Activated naive CD4-positive, alpha-beta T cell treated with anti-CD3 and anti-CD28 coated beads, Interleukin-2, amount 10 ng/mL, durations not matched to agents 7 days and 5 days (primary cell): Measurements from ENCODE around the gene OPRD1.

Experiments
- CTCF ChIA-PET: fragments of 350-600 bp; sonication (Branson Sonifier 250); formaldehyde crosslinking; loops from one replicate; lab custom pipeline; 2021; ENCODE audit warnings: antibody characterized with exemption; lab: Charles Lee
- DNase-seq: peaks from one replicate; pipeline ENCODE4 v3.0.0-alpha.2; 2020
- H3K27ac Mint-ChIP-seq: one replicate; pipeline ENCODE4 v1.8.0; 2021; ENCODE audit warnings: mild to moderate bottlenecking, moderate library complexity, mixed read lengths
- H3K27me3 Mint-ChIP-seq: one replicate; pipeline ENCODE4 v1.8.0; 2021; ENCODE audit warnings: mild to moderate bottlenecking, mixed read lengths
- H3K36me3 Mint-ChIP-seq: one replicate; pipeline ENCODE4 v1.8.0; 2021; ENCODE audit warnings: mixed read lengths
- H3K4me1 Mint-ChIP-seq: one replicate; pipeline ENCODE4 v1.8.0; 2021; ENCODE audit warnings: mixed read lengths
- H3K4me3 Mint-ChIP-seq: one replicate; pipeline ENCODE4 v1.8.0; 2021; ENCODE audit warnings: mild to moderate bottlenecking, moderate library complexity, mixed read lengths
- H3K9me3 Mint-ChIP-seq: one replicate; pipeline ENCODE4 v1.8.0; 2021; ENCODE audit warnings: mixed read lengths

The OPRD1 gene

DNA sequence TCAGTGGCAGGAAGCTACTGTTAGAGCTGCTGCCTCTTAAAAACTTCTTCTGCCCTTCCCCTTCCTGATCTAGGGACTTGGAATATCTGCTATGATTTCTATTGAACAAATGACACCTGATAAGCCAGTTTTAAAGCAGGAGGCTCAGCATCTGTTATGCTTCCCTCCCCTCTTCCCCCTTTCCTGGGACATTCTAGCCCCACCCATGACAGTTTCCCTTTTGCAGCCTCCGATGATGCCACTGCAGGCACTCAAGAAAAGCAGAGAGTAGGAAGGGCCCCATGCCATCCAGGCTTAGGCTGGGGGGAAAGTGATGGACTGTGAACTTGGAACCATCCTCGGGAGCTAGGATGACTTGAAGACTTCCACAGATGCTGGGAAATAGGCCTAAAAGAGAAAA is 87.3 kb downstream of the OPRD1 start:
- no peaks in the 10 kb centered on the region for H3K27me3 Mint-ChIP-seq
- peaks cover 24% of the 10 kb centered on the region for H3K4me1 Mint-ChIP-seq
- peaks cover 11% of the 10 kb centered on the region for H3K36me3 Mint-ChIP-seq
- DNase-seq, result no peak
- CTCF ChIA-PET, result interaction anchor here (0.9 kb wide), 1 partner anchor 21 kb away, joined by 4 read pairs; no protein-coding TSS in a partner anchor
- peaks cover under 1% of the 10 kb centered on the region for H3K9me3 Mint-ChIP-seq
- H3K27ac Mint-ChIP-seq, result peak overlapping the region; percentile 28
- no peak overlapping the region for H3K4me3 Mint-ChIP-seq

DNA sequence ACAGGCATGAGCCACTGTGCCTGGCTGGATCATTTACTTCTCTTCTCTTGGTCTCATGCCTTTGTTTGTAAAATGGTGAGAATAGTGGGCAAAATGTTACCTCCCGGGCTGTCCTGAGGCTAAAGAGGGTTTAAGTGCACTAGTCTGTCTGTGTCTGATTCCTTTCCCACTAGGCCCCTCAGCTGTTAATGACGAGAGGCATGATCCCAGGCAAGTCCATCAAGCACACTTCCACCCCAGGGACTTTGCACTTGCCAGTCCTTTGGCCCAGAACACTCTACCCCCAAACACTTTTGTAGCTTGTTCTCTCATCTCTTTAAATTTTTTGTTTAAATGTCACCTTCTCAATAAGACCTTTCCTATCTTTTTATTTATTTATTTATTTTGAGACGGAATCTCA is 88.6 kb downstream of the OPRD1 start:
- no peaks in the 10 kb centered on the region for H3K27me3 Mint-ChIP-seq
- H3K4me1 Mint-ChIP-seq, result peaks cover 24% of the 10 kb centered on the region
- peaks cover 3% of the 10 kb centered on the region for H3K9me3 Mint-ChIP-seq
- no peak overlapping the region for H3K4me3 Mint-ChIP-seq
- H3K36me3 Mint-ChIP-seq, result peaks cover 12% of the 10 kb centered on the region
- H3K27ac Mint-ChIP-seq, result no peak overlapping the region
- no peak for DNase-seq
- CTCF ChIA-PET, result no interaction called here

DNA sequence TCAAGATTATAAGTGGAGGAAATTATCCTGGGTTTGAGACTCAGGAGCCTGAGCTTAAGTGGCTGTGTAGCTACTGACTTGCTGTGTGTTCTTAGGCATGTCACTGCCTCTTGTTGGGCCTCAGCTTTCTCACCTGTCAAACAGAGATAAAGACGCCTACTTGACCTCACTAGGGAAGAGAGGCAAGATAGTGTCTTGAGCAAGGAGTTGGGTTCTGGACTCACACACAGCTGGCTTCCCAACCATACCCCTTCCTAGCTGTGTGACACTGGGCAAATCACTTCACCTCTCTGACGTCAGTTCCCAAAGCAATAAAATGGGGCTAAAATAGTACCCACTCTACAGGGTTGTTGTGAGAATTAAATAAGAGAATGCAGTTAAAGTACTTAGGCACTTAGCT is 90.8 kb downstream of the OPRD1 start:
- peak; percentile 15 for DNase-seq
- Mint-ChIP-seq H3K4me3 (no peak overlapping the region), H3K4me1 (peaks cover 20% of the 10 kb centered on the region), H3K36me3 (peaks cover 10% of the 10 kb centered on the region), H3K27me3 (no peaks in the 10 kb centered on the region), H3K9me3 (peaks cover 3% of the 10 kb centered on the region), H3K27ac (no peak overlapping the region)
- CTCF ChIA-PET, result interaction anchor here (0.7 to 1.8 kb wide), 4 partner anchors 9 to 131 kb away, joined by 3 to 9 read pairs (median 4); partner anchors contain the start of gene EPB41

DNA sequence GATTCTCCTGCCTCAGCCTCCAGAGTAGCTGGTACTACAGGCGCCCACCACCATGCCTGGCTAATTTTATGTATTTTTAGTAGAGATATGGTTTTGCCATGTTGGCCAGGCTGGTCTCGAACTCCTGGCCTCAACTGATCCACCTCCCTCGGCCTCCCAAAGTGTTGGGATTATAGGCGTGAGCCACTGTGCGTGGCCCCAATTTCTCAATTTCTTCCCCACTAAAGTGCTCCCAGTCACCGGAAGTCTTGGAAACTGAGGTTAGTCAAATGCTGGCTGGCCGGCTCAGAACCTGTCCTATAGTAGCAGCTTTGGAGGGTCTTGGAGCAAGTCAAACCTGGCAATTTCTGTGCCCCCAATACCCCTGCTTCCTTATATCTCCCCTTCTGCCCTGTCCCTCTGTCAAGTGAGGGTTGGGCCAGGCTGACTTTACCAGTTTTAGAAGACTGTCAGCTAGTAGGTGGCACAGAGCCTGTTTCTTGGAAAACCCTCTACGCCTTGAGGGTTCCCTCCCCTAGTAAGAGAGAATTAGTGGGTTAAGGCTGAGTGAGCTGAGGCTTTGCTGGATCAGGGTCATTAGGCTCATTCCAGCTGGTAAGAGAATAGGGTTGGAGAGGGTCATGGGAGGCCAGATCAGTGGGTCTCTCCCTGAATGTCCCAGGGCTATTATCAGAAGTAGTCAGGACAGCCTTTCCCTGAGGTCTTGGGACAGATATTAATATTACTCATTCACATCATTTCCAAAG is 94.1 kb downstream of the OPRD1 start:
- Mint-ChIP-seq H3K4me1 (no peaks in the 10 kb centered on the region), H3K9me3 (peaks cover 3% of the 10 kb centered on the region), H3K4me3 (no peak overlapping the region), H3K36me3 (peaks cover 10% of the 10 kb centered on the region), H3K27me3 (no peaks in the 10 kb centered on the region), H3K27ac (no peak overlapping the region)
- CTCF ChIA-PET, result no interaction called here
- peak; percentile 10 for DNase-seq

DNA sequence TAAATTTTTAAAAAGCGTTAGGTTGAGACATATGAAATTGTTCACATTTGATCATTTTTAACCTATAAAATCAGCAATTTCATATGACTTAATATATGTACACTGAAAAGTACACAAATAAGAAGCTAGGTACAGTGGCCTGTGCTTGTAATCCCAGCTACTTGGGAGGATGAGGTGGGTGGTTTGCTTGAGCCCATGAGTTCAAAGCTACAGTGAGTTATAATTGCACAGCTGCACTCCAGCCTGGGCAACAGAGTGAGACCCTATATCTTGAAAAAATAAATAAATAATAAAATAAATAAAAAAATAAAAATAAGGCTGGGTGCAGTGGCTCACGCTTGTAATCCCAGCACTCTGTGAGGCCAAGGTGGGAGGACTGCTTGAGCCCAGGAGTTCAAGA is 97.2 kb downstream of the OPRD1 start:
- peaks cover 11% of the 10 kb centered on the region for H3K4me1 Mint-ChIP-seq
- no peak overlapping the region for H3K27ac Mint-ChIP-seq
- DNase-seq, result peak; percentile 10
- no peak overlapping the region for H3K4me3 Mint-ChIP-seq
- CTCF ChIA-PET, result interaction anchor here (1.1 to 1.3 kb wide), 2 partner anchors 16 to 293 kb away, joined by 3 read pairs; no protein-coding TSS in a partner anchor
- H3K9me3 Mint-ChIP-seq, result peaks cover 3% of the 10 kb centered on the region
- no peaks in the 10 kb centered on the region for H3K27me3 Mint-ChIP-seq
- peaks cover 3% of the 10 kb centered on the region for H3K36me3 Mint-ChIP-seq

DNA sequence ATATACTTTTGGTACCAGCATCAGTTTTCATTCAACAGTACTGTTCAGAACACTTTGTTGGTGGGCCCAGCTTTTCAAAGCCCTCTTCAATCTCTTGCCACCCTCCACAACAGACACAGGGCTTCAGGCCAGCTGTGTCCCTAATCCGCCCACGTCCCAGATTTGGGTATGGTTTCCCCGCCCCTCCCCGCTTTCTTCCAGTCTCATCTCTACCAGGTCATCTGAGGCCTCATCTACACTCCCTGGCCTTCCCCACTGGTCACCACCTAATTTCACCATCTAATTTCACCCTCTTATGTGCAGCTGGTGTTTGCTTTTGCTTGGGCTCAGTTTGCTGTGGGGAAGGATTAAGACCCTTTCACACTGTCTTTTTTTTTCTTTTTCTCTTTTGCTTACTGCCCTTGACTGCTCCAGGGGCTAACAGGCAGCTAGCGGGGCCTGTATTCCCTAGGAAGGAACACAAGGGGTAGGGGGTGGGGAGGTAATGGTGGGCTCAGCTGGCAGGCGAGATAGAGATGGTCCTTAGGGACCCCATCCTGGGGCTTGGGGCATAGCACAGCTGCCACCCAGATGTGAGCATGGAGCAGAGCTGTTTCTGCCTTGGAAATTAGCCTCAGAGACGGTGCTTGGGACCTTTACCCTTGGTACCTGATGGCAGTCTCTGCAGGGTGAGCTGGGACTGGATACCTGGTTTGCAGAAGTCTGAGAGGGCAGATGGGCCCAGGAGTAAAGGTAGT is 98.6 kb downstream of the OPRD1 start:
- H3K36me3 Mint-ChIP-seq, result no peaks in the 10 kb centered on the region
- no peaks in the 10 kb centered on the region for H3K9me3 Mint-ChIP-seq
- peaks cover 12% of the 10 kb centered on the region for H3K4me1 Mint-ChIP-seq
- H3K27ac Mint-ChIP-seq, result no peak overlapping the region
- no peaks in the 10 kb centered on the region for H3K27me3 Mint-ChIP-seq
- DNase-seq, result peak; percentile 10
- H3K4me3 Mint-ChIP-seq, result no peak overlapping the region
- CTCF ChIA-PET, result interaction anchor here (0.7 to 1.1 kb wide), 2 partner anchors 17 to 29 kb away, joined by 3 read pairs; no protein-coding TSS in a partner anchor

DNA sequence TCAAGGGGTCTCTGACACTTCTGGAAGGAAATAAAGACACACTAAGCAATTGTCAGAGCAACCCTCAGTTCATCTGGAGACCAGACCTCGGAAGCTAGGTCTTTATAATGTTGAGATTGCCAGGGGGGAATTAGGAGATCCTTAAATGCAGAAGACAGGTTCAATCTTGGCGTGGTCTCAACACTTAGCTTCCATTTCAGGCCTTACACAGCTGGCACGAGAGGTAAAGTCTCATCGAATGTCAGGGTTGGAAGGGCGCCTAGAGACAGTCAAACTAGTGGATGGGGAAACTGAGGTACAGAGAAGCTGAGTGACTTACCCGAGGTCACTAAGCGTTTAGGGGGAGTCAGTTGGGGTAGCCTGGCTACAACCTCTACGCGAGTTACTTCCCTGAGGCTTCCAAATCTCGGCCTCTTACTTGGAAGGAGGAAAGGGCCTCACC is 101.8 kb downstream of the OPRD1 start:
- peaks cover 19% of the 10 kb centered on the region for H3K36me3 Mint-ChIP-seq
- CTCF ChIA-PET, result interaction anchor here (0.7 to 2.0 kb wide), 7 partner anchors 14 to 1837 kb away, joined by 3 to 7 read pairs (median 3); no protein-coding TSS in a partner anchor
- peaks cover 44% of the 10 kb centered on the region for H3K4me1 Mint-ChIP-seq
- H3K4me3 Mint-ChIP-seq, result peak overlapping the region; percentile 76
- H3K9me3 Mint-ChIP-seq, result no peaks in the 10 kb centered on the region
- H3K27me3 Mint-ChIP-seq, result no peaks in the 10 kb centered on the region
- peak overlapping the region; percentile 87 for H3K27ac Mint-ChIP-seq
- DNase-seq, result no peak

DNA sequence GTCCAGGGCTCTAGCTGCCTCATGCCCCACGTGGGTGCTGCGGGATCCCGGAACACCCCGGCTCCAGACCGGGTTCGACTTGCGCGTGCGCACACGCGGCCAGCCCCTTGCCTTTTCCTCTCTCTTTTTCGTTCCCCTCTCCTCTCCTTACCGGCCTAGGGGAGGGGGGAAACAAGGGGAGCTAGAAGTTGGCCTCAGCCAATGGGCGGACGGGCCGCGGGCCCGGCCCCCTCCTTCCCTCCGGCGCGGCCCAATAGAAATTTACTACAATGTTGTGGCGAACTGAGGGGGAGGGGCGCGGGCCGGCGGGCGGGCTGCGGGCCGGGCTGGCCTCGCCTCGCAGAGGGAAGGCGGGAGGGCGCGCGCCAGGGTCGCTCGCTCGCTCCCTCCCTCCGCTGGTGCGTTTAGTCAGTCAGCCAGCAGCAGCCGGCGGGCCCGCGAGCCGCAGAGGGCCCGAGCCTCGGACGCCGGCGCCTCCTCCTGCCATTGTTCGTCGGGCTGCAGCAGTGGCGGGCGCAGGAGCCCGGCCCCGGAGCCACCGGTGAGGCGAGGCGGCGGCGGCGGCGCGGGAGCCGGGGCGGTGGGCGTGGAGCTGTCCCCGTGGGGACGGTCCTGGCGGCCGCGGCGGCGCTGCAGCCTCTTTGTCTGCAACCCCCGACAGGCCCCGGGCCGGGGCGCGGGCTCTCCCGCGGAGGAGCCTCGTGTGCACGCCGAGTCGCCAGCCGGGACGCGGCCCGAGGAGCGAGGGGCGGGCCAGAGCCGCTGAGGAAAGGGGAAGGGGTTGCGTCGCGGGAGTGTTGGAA is 102.5 kb downstream of the OPRD1 start, which contains the start of gene EPB41:
TSS of gene EPB41 (plus strand) at position 342 of the 803 bp plus-strand sequence. CDS start 72,869 bp downstream, outside the sequence.
- Mint-ChIP-seq H3K27ac (peak within 1 kb of the TSS; percentile 99), H3K4me3 (peak within 1 kb of the TSS; percentile 98), H3K9me3 (no peaks in the 10 kb centered on the region), H3K4me1 (peaks cover 48% of the 10 kb centered on the region), H3K27me3 (no peaks in the 10 kb centered on the region), H3K36me3 (peaks cover 20% of the 10 kb centered on the region)
- peak; percentile 95 for DNase-seq
- CTCF ChIA-PET, result interaction anchor here (0.7 to 2.0 kb wide), 8 partner anchors 12 to 1836 kb away, joined by 3 to 7 read pairs (median 3); no protein-coding TSS in a partner anchor

DNA sequence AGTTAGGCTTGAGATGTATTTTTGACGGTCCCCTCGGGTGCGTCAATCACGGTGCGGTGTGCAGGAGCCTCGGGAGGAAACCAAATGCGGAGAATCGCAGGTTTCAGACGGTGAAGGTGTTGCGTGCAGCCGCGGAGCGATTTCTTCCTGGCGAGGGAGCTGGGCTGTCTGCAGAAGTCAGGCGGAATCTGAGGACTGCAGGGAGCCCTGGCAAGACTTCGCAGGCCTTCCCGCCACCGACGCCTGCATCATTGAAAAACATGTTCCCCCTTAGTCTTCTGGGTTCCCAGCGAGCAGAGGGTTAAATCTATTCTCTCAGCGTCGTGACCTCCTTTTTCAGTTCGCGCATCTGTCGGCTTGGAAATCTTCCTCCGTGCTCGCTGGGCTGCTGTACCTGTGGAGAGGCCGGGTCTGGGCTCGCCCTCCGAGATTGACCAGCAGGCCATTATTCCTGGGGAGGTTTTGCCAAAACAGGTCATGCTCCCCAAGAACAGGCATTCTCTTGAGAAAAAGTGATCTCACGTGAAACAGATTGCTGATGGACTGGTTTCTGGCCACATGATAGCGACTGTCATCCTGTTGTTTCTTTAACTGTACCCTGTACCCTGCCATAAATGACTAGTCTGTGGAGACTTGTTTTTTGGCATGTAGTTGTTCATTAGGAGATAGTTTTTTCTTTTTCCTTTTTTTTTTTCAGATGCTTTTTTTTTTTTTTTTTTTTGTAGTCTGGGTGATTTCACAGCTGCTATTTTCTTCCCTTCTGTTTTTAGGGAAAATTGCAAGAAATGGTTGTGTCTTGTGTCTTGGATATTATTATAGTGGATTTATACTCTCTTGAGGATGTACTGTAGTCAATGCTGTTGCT is 103.3 kb downstream of the OPRD1 start:
- H3K4me1 Mint-ChIP-seq, result peaks cover 55% of the 10 kb centered on the region
- H3K36me3 Mint-ChIP-seq, result peaks cover 23% of the 10 kb centered on the region
- peak; percentile 62 for DNase-seq
- peak overlapping the region; percentile 99 for H3K27ac Mint-ChIP-seq
- CTCF ChIA-PET, result interaction anchor here (1.1 to 1.9 kb wide), 2 partner anchors 13 to 31 kb away, joined by 3 to 6 read pairs; no protein-coding TSS in a partner anchor
- peak overlapping the region; percentile 98 for H3K4me3 Mint-ChIP-seq
- no peaks in the 10 kb centered on the region for H3K9me3 Mint-ChIP-seq
- H3K27me3 Mint-ChIP-seq, result no peaks in the 10 kb centered on the region

GRCh38 chr1:28917757-28918118 is 105.8 kb downstream of the OPRD1 start:
- Mint-ChIP-seq H3K27ac (peak overlapping the region; percentile 68), H3K4me1 (peaks cover 70% of the 10 kb centered on the region), H3K9me3 (no peaks in the 10 kb centered on the region), H3K36me3 (peaks cover 29% of the 10 kb centered on the region), H3K4me3 (peak overlapping the region; percentile 98), H3K27me3 (no peaks in the 10 kb centered on the region)
- DNase-seq, result no peak
- CTCF ChIA-PET, result no interaction called here
